Measurements from ENCODE around the gene HFM1. TPM values are rescaled to one million over a fixed set of nuclear protein-coding genes. Genes with fewer than 3 reads are reported as not detected.

HFM1 gene
- total RNA-seq, result 0.40 and 0.79 TPM in 2 replicates

GRCh38 chr1:91404151-91405012 lies at the start of gene HFM1:
Gene HFM1, minus strand, starts transcription at chr1:91404837. Its CDS starts 3,755 bp downstream, at chr1:91401082.

Small RNA genes within 50 kb of the gene (small RNA-seq; reads per million reads assigned to genes)
- gene RF00019, result not detected

Other genes with a start within 250 kb of the HFM1 start
- gene CDC7, start 96.0 kb upstream of the HFM1 start, total RNA-seq, result 12.5 and 16.6 TPM in 2 replicates